ENCODE results near the gene CASP10. TPM values are rescaled to one million over a fixed set of nuclear protein-coding genes. Genes with fewer than 3 reads are reported as not detected.

Gene CASP10
- total and polyA plus RNA-seq, 9 of the 15 experiments (the other 6 are each of a cell fraction or from before 2014, with no cell fraction given) = 7.1 to 20.4 (median 10.8) TPM

GRCh38 chr2:201235860-201236811 lies 53.2 kb downstream of the CASP10 start:
- peak; percentile 29 for ATAC-seq
- Histone ChIP-seq H3K27ac (ENCODE audit: extremely low read depth, low read depth, low read length) (peak overlapping the region; percentile 23; the same call in 2 of the 3 replicates), H3K4me2 (ENCODE audit: insufficient read depth, low read length) (peak overlapping the region; percentile 87), H3K9me3 (replicated peaks; ENCODE audit: control insufficient read depth, insufficient read depth, low read depth, low read length) (no peaks in the 10 kb centered on the region), H4K20me1 (replicated peaks; ENCODE audit: control insufficient read depth, insufficient read depth, low read length) (no peaks in the 10 kb centered on the region), H3K4me3 (peak overlapping the region; percentile 62), H2AFZ (ENCODE audit: low read depth, low read length) (no peak overlapping the region), H3K4me1 (replicated peaks in 1 of 2; ENCODE audit: control insufficient read depth in 2 of 2, insufficient read depth in 2 of 2, low read length in 2 of 2) (peaks cover 0 to 4% of the 10 kb centered on the region in 2 experiments; a peak in 2 of 5 replicates), H3K79me2 (ENCODE audit: control insufficient read depth, insufficient read depth, low read length) (peaks cover 43% of the 10 kb centered on the region), H3K36me3 (ENCODE audit: control insufficient read depth, insufficient read depth, low read length) (peaks cover 22% of the 10 kb centered on the region), H3K27me3 (ENCODE audit: control insufficient read depth in 2 of 2, insufficient read depth in 2 of 2, low read length in 2 of 2) (no peaks in the 10 kb centered on the region), H3K9ac (ENCODE audit: insufficient read depth in 1 of 2, low read depth in 2 of 2, low read length in 2 of 2) (peak overlapping the region in 1 of 2 experiments; percentile 21; a peak in 1 of 4 replicates), H3K9me1 (ENCODE audit: control insufficient read depth, insufficient read depth, low read length) (no peaks in the 10 kb centered on the region)
- POLR2A ChIA-PET = no interaction called here
- peak; percentile 31 to 69 (median 33) for DNase-seq (ENCODE audit: extremely low read depth in 1 of 4, low spot score in 3 of 4)
- CTCF ChIA-PET (ENCODE audit: low intra/inter-chr PET ratio) = interaction anchor here (0.9 kb wide), 1 partner anchor 127 kb away, joined by 5 read pairs; no protein-coding TSS in a partner anchor
- WGBS (ENCODE audit: insufficient coverage, low coverage, missing lambda C conversion rate) = 24% methylated on average over 14 of the region's 14 CpGs
- intact Hi-C loops (cut with micrococcal nuclease) (loop anchor here (1.0 to 5.0 kb wide), 4 partner anchors 22 to 407 kb away; partner anchors contain the start of gene TMEM237), in situ Hi-C loops (cut with MboI) (no loop called here)
- FAIRE-seq = peak; percentile 81
- BruUV-seq (replicated peaks) = no TSS peak
- peak; percentile 51 for TF ChIP-seq CEBPB (tag; IDR thresholded peaks at IDR 0.05)
- TF ChIP-seq FOSL1 (tag; conservative IDR thresholded peaks at IDR 0.05) = no peak
- no peak for TF ChIP-seq ZNF133 (CRISPR knock-in tag; IDR thresholded peaks at IDR 0.05)
- no peak; the same call in 1 of the 2 replicates for TF ChIP-seq CTBP1 (IDR thresholded peaks at IDR 0.05; ENCODE audit: borderline replicate concordance)
- no peak for TF ChIP-seq ZNF507 (tag; conservative IDR thresholded peaks at IDR 0.05)
- no peak for TF ChIP-seq RBM25 (IDR thresholded peaks at IDR 0.05; ENCODE audit: low read depth, low read length, severe bottlenecking)
- TF ChIP-seq GTF2E2 (tag; IDR thresholded peaks at IDR 0.05) = no peak
- no peak for TF ChIP-seq ZNF140 (CRISPR knock-in tag; IDR thresholded peaks at IDR 0.05)
- 0 out of 2 replicates have a peak, but pooled peaks have one; percentile 32 for TF ChIP-seq MTA3 (IDR thresholded peaks at IDR 0.05; ENCODE audit: borderline replicate concordance)
- no peak for TF ChIP-seq SMARCE1 (IDR thresholded peaks at IDR 0.05)
- TF ChIP-seq ZBTB11 (CRISPR knock-in tag; IDR thresholded peaks at IDR 0.05) = no peak
- TF ChIP-seq, protein P1, sequence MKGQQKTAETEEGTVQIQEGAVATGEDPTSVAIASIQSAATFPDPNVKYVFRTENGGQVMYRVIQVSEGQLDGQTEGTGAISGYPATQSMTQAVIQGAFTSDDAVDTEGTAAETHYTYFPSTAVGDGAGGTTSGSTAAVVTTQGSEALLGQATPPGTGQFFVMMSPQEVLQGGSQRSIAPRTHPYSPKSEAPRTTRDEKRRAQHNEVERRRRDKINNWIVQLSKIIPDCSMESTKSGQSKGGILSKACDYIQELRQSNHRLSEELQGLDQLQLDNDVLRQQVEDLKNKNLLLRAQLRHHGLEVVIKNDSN (CRISPR knock-in tag; IDR thresholded peaks at IDR 0.05) = no peak
- peak; percentile 59 for TF ChIP-seq PKNOX1 (IDR thresholded peaks at IDR 0.05)
- no peak for TF ChIP-seq HDAC2 (IDR thresholded peaks at IDR 0.05)

Measured in K562 (cell line).